Stimulated activated CD8-positive, alpha-beta memory T cell treated with anti-CD3 and anti-CD28 coated beads, Interleukin-4, amount 100 ng/mL, for 4 hours (primary cell): ENCODE data around the gene RARRES2.
"Not testable (repeated sequence)": the region's sequence is repeated elsewhere in the genome, so short reads cannot be mapped to it uniquely, and the experiment has no call there.

ENCODE experiments used
- DNase-seq, 2 donors: peaks; one replicate each; pipeline ENCODE4 v3.0.0-alpha.2; 2020; ENCODE audit warnings: low read depth in 2 of 2, low spot score in 1 of 2

RARRES2 gene

DNA sequence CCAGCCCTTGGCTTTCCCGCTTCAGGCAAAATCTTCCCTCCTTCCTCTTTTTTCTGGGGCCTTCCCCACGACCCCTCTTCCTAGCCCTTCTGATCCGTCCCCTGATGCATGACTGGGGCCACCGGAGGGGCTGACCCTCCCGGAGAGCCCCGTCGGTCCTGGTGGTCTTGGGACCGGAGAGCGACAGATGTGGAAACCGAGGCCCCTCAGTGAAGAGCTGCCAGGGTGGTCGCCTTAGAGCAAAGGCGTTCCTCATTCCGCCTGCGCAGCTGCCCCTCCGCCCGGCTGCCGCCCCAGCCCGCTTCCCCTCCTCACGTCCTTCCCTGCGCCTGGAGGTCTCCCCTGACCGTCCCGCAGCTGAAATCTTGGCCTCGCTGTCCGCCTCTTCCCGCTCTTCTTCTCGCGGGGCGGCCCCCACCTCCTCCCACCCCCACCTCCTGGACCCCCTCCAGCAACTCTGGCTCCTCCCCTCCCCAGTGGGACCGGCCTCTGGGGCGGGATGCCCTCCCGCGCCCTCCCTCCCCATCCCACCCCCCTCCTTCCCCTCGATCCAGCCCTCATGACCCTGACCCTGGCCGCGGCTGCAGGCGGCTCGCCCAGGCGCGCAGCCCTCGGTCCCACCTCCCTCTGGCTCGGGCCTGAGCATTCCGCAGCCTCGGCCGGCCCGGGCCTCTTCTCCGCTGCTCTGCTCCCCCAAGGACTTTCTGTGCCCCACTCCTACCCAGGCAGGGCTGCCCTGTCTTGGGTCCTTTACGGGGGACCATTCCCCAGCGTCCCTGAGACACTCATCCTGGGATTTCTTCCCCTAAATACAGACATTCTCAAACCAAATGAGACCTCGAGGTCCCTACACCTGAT lies at the start of gene RARRES2:
TSS of gene RARRES2 (minus strand) at position 367 of the 858 bp plus-strand sequence. CDS start 1,020 bp downstream, outside the sequence.
- DNase-seq: no peak

DNA sequence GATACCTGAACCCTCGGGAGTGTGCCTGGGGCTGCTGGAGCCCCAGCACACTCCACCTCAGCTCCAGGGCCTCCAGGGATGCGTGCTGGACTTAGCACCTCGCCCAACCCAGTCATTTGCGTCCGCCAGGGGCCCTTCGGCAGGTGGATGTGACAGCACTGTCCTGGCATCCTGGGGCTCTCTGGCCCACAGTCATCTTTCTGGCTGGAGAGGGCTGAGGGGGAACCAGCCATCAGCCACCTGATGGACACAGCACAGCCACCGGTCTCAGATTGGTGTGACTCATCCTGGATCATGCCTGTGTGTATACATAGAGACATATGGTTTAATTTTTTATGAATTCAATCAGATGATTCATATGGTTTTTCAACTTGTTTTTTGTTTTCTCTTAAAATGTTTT lies 48.8 kb upstream of the RARRES2 start:
- no peak for DNase-seq

- no peak for DNase-seq
Observed at GRCh38 chr7:150389532-150389816, 48.0 kb upstream of the RARRES2 start.

DNA sequence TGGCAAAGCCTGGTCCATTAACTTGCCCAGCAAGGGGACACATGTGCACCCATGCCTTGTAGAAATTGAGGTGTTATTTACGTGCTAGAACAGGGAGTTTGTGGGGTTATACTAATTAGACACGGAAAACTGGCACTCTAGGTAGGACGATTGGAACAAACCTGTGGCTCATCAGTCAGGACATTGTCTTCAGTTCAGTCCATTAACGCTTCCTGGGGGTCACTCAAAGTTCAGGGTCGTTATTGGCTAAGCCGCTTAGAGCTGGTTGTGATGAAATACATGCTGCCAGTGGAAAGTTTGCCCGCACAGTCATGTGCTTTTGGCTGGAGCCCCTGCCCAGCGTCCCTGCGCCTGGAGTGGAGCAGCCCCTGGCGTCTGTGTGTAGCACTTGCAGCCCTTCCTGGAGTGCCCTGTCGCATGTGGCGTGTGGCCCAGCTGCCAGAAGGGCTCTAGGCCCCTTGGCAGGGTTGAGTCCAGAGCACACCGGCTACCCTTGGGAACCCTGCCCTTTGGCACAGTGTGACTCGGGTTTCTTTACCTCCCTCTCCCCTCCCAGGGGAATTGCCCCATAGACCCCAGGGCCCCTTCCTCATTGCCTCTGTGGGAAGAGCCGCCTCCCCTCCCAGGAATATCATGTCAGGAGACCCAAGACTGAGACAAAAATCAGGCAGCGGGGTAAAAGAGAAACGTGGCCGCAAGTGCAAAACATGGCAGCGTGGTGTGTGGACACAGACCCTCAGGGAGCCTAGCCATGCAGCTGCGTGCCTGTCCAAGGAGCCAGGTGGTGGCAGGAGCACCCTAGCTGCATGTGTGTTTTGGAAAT lies 47.5 kb upstream of the RARRES2 start:
- no peak for DNase-seq

GRCh38 chr7:150388306-150388705 lies 46.9 kb upstream of the RARRES2 start:
- DNase-seq: no peak

DNA sequence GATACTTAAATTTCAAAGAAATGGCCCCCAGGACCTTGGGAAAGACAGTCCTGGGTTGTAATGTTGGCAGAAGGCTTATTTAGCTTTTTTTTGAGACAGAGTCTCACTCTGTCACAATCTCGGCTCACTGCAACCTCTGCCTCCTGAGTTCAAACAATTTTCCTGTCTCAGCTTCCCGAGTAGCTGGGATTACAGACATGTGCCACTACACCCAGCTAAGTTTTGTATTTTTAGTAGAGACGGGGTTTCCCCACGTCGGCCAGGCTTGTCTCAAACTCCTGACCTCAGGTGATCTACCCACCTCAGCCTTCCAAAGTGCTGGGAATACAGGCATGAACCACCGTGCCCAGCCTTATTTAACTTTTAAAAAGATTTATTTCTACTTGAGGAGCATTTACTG lies 44.5 kb upstream of the RARRES2 start:
- DNase-seq: not testable (repeated sequence)

GRCh38 chr7:150385302-150385723 lies 43.9 kb upstream of the RARRES2 start:
- no peak for DNase-seq

DNA sequence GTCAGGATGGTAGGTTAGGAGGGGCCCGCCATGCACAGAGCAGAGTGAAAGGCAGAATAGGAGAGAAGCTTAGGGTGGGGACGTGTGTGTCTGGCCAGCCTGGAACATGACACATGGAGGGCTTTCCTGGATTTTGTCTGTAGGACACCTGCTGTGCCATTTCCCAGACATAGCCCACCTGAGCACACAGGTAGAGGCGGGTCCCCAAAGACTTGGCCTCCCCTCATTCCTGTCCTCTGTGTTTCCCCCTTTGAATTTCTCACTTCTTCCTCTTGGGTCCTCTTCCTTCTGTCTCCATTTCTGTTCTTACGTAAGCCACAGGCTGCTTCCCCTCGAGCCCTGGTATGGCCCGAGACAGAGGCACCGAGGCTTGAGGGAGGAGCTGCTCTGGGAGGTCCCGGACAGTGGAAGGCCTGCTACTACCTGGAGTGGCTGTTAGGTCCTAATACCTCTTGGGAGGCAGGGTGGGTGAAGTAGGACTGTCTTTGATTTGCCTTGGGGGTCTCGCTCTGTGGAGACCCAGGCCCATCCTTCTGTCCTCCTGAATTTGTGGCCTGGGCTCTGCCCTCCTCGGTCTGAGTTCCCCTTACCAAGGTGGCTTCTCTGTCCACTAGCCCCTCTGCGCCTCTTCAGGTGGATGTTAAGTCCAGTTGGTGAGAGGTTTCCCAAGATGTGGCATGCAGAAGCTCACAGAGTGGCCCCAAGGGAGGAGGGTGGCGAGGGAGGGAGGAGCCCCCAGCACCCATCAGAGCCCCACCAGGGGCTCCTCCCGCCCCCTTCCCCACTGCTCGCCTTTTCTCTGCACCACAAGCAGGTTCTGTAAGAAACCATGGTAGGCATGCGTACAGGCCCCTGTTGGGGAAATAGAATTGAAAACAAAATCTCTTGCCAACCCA lies 43.2 kb upstream of the RARRES2 start:
- no peak for DNase-seq

- DNase-seq: no peak
Observed at GRCh38 chr7:150383710-150384397, 42.4 kb upstream of the RARRES2 start.

- no peak for DNase-seq
Observed at GRCh38 chr7:150382844-150383225, 41.4 kb upstream of the RARRES2 start.

- DNase-seq: no peak
Observed at GRCh38 chr7:150382123-150382843, 40.9 kb upstream of the RARRES2 start.

GRCh38 chr7:150381785-150382122 lies 40.3 kb upstream of the RARRES2 start:
- no peak for DNase-seq

GRCh38 chr7:150381096-150381495 lies 39.7 kb upstream of the RARRES2 start:
- no peak for DNase-seq

DNA sequence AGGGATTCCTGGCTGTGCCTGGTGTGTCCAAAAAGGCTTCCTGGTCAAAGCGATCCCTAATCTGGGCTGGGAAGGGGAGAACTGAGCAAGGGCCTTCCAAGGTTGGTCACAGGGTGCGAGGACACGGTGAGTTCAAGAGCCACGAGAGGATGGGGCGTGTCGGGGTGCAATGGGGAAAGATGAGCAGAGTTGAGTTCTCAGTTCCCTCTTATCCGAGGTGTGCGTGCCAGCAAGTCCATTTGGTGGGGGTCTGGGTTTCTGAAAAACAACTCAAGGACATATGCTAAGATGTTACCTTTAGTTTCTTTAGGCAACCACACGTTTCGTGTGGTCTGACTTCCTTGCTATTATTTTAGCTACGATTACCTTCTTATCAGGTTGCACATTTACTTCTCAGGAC lies 39.0 kb upstream of the RARRES2 start:
- DNase-seq: no peak

GRCh38 chr7:150379441-150380379 lies 38.3 kb upstream of the RARRES2 start:
- DNase-seq: no peak

DNA sequence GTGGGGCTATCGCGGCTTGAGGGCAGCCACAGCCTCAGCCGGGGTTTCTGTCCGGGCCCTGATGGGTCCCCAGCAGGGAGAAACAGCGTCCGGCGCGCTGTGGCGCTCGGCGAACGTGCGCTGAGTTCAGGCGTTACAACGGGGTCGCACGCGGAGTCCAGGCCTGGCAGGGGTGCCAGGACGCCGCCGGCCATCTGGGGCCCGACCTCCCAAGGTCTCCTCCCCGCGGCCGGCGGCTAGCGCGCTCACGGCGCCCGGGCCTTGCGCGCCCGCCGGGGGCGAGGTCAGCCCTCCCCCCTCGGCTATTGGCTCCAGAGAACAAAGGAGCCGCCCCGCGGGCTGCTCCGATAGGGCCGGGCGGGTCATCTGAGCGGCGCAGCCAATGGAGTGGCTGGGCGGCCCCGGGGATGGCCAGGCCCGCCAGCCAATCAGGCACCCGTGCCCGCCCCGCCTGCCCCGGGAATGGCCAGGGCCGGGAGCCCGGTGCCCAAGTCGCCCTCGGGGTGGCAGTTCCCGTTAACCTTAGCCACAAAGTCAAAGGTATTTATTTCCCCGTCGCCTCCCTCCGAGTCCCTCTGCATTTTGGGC lies 37.5 kb upstream of the RARRES2 start, which contains the start of gene ZNF775:
TSS of gene ZNF775 (plus strand) at position 478 of the 588 bp plus-strand sequence. CDS start 9,141 bp downstream, outside the sequence.
- peak; percentile 75 to 85 for DNase-seq

DNA sequence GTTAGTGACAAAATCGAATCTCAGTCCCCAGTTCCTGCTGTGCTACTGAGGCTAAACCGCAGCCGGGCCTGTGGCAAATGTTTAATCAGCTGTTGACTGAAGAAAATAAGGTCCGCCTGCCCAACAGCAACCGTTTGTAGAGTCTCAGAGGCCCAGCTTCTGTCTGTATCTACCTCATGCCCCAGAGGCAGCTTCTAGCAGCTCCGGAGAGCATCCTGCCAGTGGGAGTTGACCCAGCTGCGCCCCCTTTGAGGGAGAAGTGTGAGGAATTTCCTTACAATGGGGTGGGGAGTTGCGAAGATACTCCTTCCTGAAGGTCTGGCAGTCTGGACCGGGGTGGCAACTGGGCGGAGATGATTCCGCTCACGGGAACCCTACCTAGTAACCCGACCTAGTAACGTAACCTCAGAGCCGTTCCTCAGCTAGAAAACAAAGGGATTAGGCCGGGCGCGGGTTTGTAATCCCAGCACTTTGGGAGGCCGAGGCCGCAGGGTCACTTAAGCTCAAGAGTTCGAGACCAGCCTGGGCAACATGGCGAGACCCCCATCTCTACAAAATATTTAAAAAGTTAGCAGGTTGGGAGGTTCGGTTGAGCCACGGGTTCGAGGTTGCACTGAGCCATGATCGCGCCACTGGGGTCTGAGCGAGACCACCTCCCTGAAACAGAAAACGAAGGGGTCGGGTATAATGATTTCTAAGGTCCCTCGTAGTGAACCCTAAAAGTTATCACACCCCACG lies 36.9 kb upstream of the RARRES2 start:
- DNase-seq: peak in 1 of 2 donors; percentile 30

DNA sequence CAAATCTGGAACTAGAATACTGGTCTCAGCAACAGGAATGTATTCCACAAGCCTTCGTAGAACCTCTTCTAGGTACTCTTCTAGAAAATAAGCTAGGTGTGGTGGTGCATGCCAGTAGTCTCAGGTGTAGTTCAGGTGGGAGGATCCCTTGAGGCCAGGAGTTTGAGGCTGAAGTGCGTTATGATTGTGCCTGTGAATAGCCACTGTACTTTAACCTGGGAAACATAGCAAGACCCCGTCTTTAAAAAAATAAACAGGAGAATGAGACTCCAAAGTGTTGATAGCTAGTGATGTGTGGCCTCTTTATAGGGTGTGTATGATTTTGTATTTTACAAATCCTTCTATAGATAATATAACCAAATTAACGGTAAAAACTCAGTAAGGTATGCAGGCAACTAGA lies 36.2 kb upstream of the RARRES2 start:
- no peak for DNase-seq
